Heart right ventricle (tissue), 16 donors: ENCODE data around the gene ADAMTS2. TPM values are rescaled to one million over a fixed set of nuclear protein-coding genes. Genes with fewer than 3 reads are reported as not detected.
"Not testable (repeated sequence)": the region's sequence is repeated elsewhere in the genome, so short reads cannot be mapped to it uniquely, and the experiment has no call there.

Experiments used
- ATAC-seq, 8 donors: fragments of 200-7000 bp; cut with Tn5 transposase; one replicate each; pipeline ENCODE4 v1.9.1; 2020; ENCODE audit warnings: mild to moderate bottlenecking in 8 of 8, moderate library complexity in 8 of 8, moderate number of reproducible peaks in 1 of 8
- DNase-seq, 2 donors: peaks; one replicate each; pipeline ENCODE4 v3.0.0-alpha.2; 2020
- H3K27ac ChIP-seq, 10 donors: fragments of 200-600 bp; sonication (generic) in 2 of 10; one replicate each; pipeline versions ENCODE4 v1.5.0 to v1.8.0; 2020 to 2022; ENCODE audit warnings: mild to moderate bottlenecking in 3 of 10
- H3K27me3 ChIP-seq, 7 donors: fragments of 200-600 bp; one replicate each; pipeline ENCODE4 v1.8.0; 2021 to 2022; ENCODE audit warnings: mild to moderate bottlenecking in 2 of 7
- H3K36me3 ChIP-seq, 9 donors: fragments of 200-600 bp; sonication (generic) in 1 of 9; one replicate each; pipeline versions ENCODE4 v1.5.0 to v1.8.0; 2020 to 2022; ENCODE audit warnings: mild to moderate bottlenecking in 2 of 9
- H3K4me1 ChIP-seq, 9 donors: fragments of 200-600 bp; sonication (generic) in 1 of 9; one replicate each; pipeline versions ENCODE4 v1.5.0 to v1.8.0; 2020 to 2022; ENCODE audit warnings: mild to moderate bottlenecking in 4 of 9
- H3K4me3 ChIP-seq, 10 donors: fragments of 200-600 bp; sonication (generic) in 2 of 10; one replicate each; pipeline versions ENCODE4 v1.5.0 to v1.8.0; 2020 to 2022; ENCODE audit warnings: mild to moderate bottlenecking in 7 of 10, moderate library complexity in 2 of 10
- H3K9me3 ChIP-seq, 11 donors: fragments of 200-600 bp in 10 of 11; sonication (generic) in 2 of 11; one replicate each; pipeline versions ENCODE4 v1.5.0 to v1.8.0; 2013 to 2022; ENCODE audit warnings: mild to moderate bottlenecking in 2 of 11, control low read depth in 1 of 11, moderate library complexity in 1 of 11
- CTCF ChIP-seq, 9 donors: fragments of 200-600 bp; sonication (generic) in 2 of 9; IDR thresholded peaks; one replicate each; pipeline versions ENCODE4 v1.5.0 to v1.8.0; 2021 to 2022; ENCODE audit warnings: antibody characterized with exemption in 9 of 9, mild to moderate bottlenecking in 5 of 9, moderate library complexity in 1 of 9
- WGBS, 2 donors: extraction: QIAGEN DNeasy Blood & Tissue Kit; methylation state at CpG; one replicate each; pipeline ENCODE4 v1.1.7; 2013; ENCODE audit warnings: inconsistent platforms in 1 of 2; 5-methylcytosine and 5-hydroxymethylcytosine counted together
- intact Hi-C, 10 donors: fragments of 100-400 bp; cut with DNase I; formaldehyde crosslinking; loops; one replicate each; pipeline versions ENCODE4 v1.11.1 to v1.14.2; 2022
- polyA plus RNA-seq, 2 donors: library from polyadenylated mRNA; stranded (reverse); fragments of 200-250 nt; gene quantifications; one replicate each; pipeline ENCODE4 v1.2.3, GENCODE V29; 2013
- total RNA-seq, 10 donors: library from RNA; stranded (reverse); fragmentation: NEBNext Ultra II Directional in 3 of 10; extraction: Animal tissue kit (Norgen Biotek cat#: 25700) in 3 of 10; gene quantifications; one replicate each; pipeline versions ENCODE4 v1.2.1 to v1.2.4, GENCODE V29; 2021 to 2023
- donor health status: Arrhythmogenic right ventricular cardiomyopathy.
- donor health status: ischemic (EF 13 %, LVEDD 7.1; RV severe dilation, severe dysfunction).
- donor health status: healthy with polysubstance abuse.
- donor health status: DM: no; HTN: yes; CAD: no.
- donor health status: DM: no; HTN: no; CAD: no.
- donor health status: ischemic (EF 25% LVEDD 6.9; RV normal size, moderate dysfunction).
- donor health status: ischemic (EF 25% LVEDD 5.7; RV mildly dilated, moderate dysfunction).
- donor health status: healthy.
- donor health status: DM: yes; HTN: yes; CAD: no.
- donor health status: Ischemic cardiomyopathy.
- donor health status: ischemic (EF 35%, LVEDD 5.7; RV mildly dilated, moderate dysfunction).
- donor health status: nonischemic (EF 11% LVEDD 7.7; RV severe dilation, severe dysfunction).
- donor health status: DM: yes; HTN: yes; CAD: no.
- donor health status: PGD.
- donor health status: ischemic (EF 29% LVEDD 5.4; RV normal size, mild dysfunction).
- donor health status: nonischemic (EF 23%, LVEDD 6.1; RV moderate dilation, normal function).

ADAMTS2 gene
- total and polyA plus RNA-seq, 12 donors = 1.7 to 13.5 (median 3.9) TPM

- DNase-seq (peak in 1 of 2 donors; percentile 13), ATAC-seq (no peak)
- WGBS, 2 donors = 85 to 87% methylated on average over 13 of the region's 13 CpGs
- intact Hi-C loops = no loop called here
- TF ChIP-seq CTCF (IDR thresholded peaks at IDR 0.05) = no peak
- peaks cover 0 to 43% (median 25%) of the 10 kb centered on the region in 9 donors for H3K4me1 ChIP-seq
- peak overlapping the region in 2 of 10 donors; percentile 35 to 78 for H3K27ac ChIP-seq
- H3K9me3 ChIP-seq = peaks cover 0 to 5% (median 0%) of the 10 kb centered on the region in 11 donors
- H3K36me3 ChIP-seq = no peaks in the 10 kb centered on the region
- no peak overlapping the region for H3K4me3 ChIP-seq
- no peaks in the 10 kb centered on the region for H3K27me3 ChIP-seq
These were observed 58.2 kb downstream of the ADAMTS2 start for GRCh38 chr5:179287071-179287470.

- H3K27me3 ChIP-seq, ATAC-seq, H3K9me3 ChIP-seq, intact Hi-C loops, H3K36me3 ChIP-seq, DNase-seq, H3K4me3 ChIP-seq: not testable (repeated sequence)
- Histone ChIP-seq H3K27ac (peak overlapping the region in 7 of 10 donors; percentile 22 to 71 (median 53)), H3K4me1 (peaks cover 0 to 43% (median 25%) of the 10 kb centered on the region in 9 donors)
- 83 to 86% methylated on average over 11 of the region's 11 CpGs for WGBS, 2 donors
These were observed 59.5 kb downstream of the ADAMTS2 start for GRCh38 chr5:179285776-179286162.

GRCh38 chr5:179284751-179285631, 60.3 kb downstream of the ADAMTS2 start:
- no peaks in the 10 kb centered on the region for H3K27me3 ChIP-seq
- H3K36me3 ChIP-seq = no peaks in the 10 kb centered on the region
- 36 to 41% methylated on average over 23 of the region's 23 CpGs for whole genome bisulfite sequencing, 2 donors
- peaks cover 0 to 43% (median 25%) of the 10 kb centered on the region in 9 donors for H3K4me1 ChIP-seq
- peaks cover 0 to 7% (median 0%) of the 10 kb centered on the region in 11 donors for H3K9me3 ChIP-seq
- intact Hi-C loops = no loop called here
- H3K4me3 ChIP-seq = peak overlapping the region in 4 of 10 donors; percentile 2 to 15 (median 4)
- peak overlapping the region in 8 of 10 donors; percentile 22 to 71 (median 45) for H3K27ac ChIP-seq
- peak; percentile 67 to 83 for DNase-seq
- no peak for TF ChIP-seq CTCF (IDR thresholded peaks at IDR 0.05)
- peak; percentile 76 to 90 (median 85) for ATAC-seq

- H3K27ac ChIP-seq, H3K36me3 ChIP-seq, H3K9me3 ChIP-seq, H3K4me3 ChIP-seq, DNase-seq, H3K27me3 ChIP-seq, ATAC-seq, intact Hi-C loops: not testable (repeated sequence)
- WGBS, 2 donors = 91 to 98% methylated on average over 10 of the region's 10 CpGs
- peaks cover 0 to 43% (median 25%) of the 10 kb centered on the region in 9 donors for H3K4me1 ChIP-seq
These were observed 61.4 kb downstream of the ADAMTS2 start for GRCh38 chr5:179283908-179284307.

- intact Hi-C loops = no loop called here
- Histone ChIP-seq H3K4me1 (peaks cover 0 to 26% (median 19%) of the 10 kb centered on the region in 9 donors), H3K27me3 (no peaks in the 10 kb centered on the region), H3K27ac (no peak overlapping the region), H3K9me3 (peaks cover 0 to 7% (median 0%) of the 10 kb centered on the region in 11 donors), H3K36me3 (no peaks in the 10 kb centered on the region), H3K4me3 (no peak overlapping the region)
- WGBS, 2 donors = 93 to 97% methylated on average over 1 of the region's 1 CpG
- no peak for DNase-seq
- no peak for TF ChIP-seq CTCF (IDR thresholded peaks at IDR 0.05)
- no peak for ATAC-seq
These were observed 63.6 kb downstream of the ADAMTS2 start for GRCh38 chr5:179281694-179282093.
